Endothelial cell of umbilical vein (primary cell): ENCODE results near the gene GTF3C2. TPM values are rescaled to one million over a fixed set of nuclear protein-coding genes. Genes with fewer than 3 reads are reported as not detected.
"Not testable (repeated sequence)": the region's sequence is repeated elsewhere in the genome, so short reads cannot be mapped to it uniquely, and the experiment has no call there.

ENCODE experiments used
- BruUV-seq: library from RNA; stranded (reverse); fragments of 400-500 nt; replicated peaks from 2 replicates; lab custom pipeline; 2021; lab: Mats Ljungman, UMichigan
- CTCF ChIA-PET: fragments of 300-600, 350-600 bp; sonication (Branson Sonifier 250); formaldehyde crosslinking; loops from one replicate; lab custom pipeline; 2021; ENCODE audit warnings: antibody characterized with exemption, inconsistent platforms; lab: Charles Lee
- POLR2A ChIA-PET: fragments of 300-600, 350-600 bp; sonication (Branson Sonifier 250); formaldehyde crosslinking; loops from one replicate; lab custom pipeline; 2021; ENCODE audit warnings: antibody characterized with exemption, inconsistent platforms; lab: Charles Lee
- DNase-seq: peaks from one replicate; pipeline ENCODE4 v3.0.0-alpha.2; 2011; ENCODE audit warnings: low read depth, low spot score
- FAIRE-seq: peaks from 2 replicates; lab custom pipeline; 2011; peaks lifted over from hg19 to GRCh38; lab: Jason Lieb, UNC
- H2AFZ ChIP-seq: 2 replicates; pipeline ENCODE4 v1.6.0; 2012; ENCODE audit warnings: low read depth, low read length, control low read depth, inconsistent platforms
- H3K27ac ChIP-seq: 2 replicates; pipeline ENCODE4 v1.5.1; 2011; ENCODE audit warnings: low read depth, mild to moderate bottlenecking, control low read depth, low read length, moderate library complexity; ENCODE audit not compliant: insufficient read depth
- H3K27me3 ChIP-seq, 2 experiments: 2 replicates each; pipeline versions ENCODE4 v1.6.0 to v1.6.1; 2011; ENCODE audit warnings: low read length in 2 of 2, mixed read lengths in 1 of 2; ENCODE audit not compliant: control insufficient read depth in 2 of 2, insufficient read depth in 2 of 2
- H3K36me3 ChIP-seq, 2 experiments: 2 replicates in 1 of 2; 3 replicates in 1 of 2; pipeline ENCODE4 v1.5.1; 2011; ENCODE audit warnings: low read length in 2 of 2, mild to moderate bottlenecking in 1 of 2, moderate library complexity in 1 of 2; ENCODE audit not compliant: control insufficient read depth in 2 of 2, insufficient read depth in 2 of 2; ENCODE audit errors: extremely low read depth in 1 of 2
- H3K4me1 ChIP-seq: 3 replicates; pipeline ENCODE4 v1.5.1; 2011; ENCODE audit warnings: mild to moderate bottlenecking, low read length; ENCODE audit not compliant: control insufficient read depth, insufficient read depth; ENCODE audit errors: extremely low read depth
- H3K4me2 ChIP-seq: 2 replicates; pipeline ENCODE4 v1.6.1; 2011; ENCODE audit warnings: low read length, control low read depth, mixed read lengths; ENCODE audit not compliant: insufficient read depth
- H3K4me3 ChIP-seq, 3 experiments: fragments of 200-600 bp in 1 of 3; sonication (generic), shearing (Covaris generic) in 1 of 3; replicated peaks in 1 of 3; 2 replicates each; pipeline ENCODE4 v1.5.1; 2011 to 2016; ENCODE audit warnings: control low read depth in 3 of 3, low read length in 3 of 3, mild to moderate bottlenecking in 2 of 3, inconsistent platforms in 1 of 3, low read depth in 1 of 3, moderate library complexity in 1 of 3; ENCODE audit not compliant: insufficient read depth in 1 of 3
- H3K79me2 ChIP-seq: 2 replicates; pipeline ENCODE4 v1.6.0; 2012; ENCODE audit warnings: low read length, inconsistent platforms; ENCODE audit not compliant: control insufficient read depth, insufficient read depth
- H3K9ac ChIP-seq: replicated peaks from 2 replicates; pipeline ENCODE3; 2011; ENCODE audit warnings: low read length, control low read depth; ENCODE audit not compliant: insufficient read depth; ENCODE audit errors: extremely low read depth
- H3K9me1 ChIP-seq: replicated peaks from 3 replicates; pipeline ENCODE4 v1.6.0; 2011; ENCODE audit warnings: mild to moderate bottlenecking, low read length; ENCODE audit not compliant: control insufficient read depth, insufficient read depth; ENCODE audit errors: extremely low read depth
- H3K9me3 ChIP-seq: replicated peaks from 2 replicates; pipeline ENCODE4 v1.5.1; 2012; ENCODE audit warnings: low read length, inconsistent platforms; ENCODE audit not compliant: control insufficient read depth, insufficient read depth
- H4K20me1 ChIP-seq: replicated peaks from 2 replicates; pipeline ENCODE3; 2011; ENCODE audit warnings: mild to moderate bottlenecking, low read length; ENCODE audit not compliant: control insufficient read depth, insufficient read depth; ENCODE audit errors: extremely low read depth
- CTCF ChIP-seq, 2 donors: IDR thresholded peaks; 1 replicate in 1 of 2; 2 replicates in 1 of 2; pipeline ENCODE4 v1.5.1; 2011; ENCODE audit warnings: low read length in 2 of 2, mild to moderate bottlenecking in 2 of 2, moderate library complexity in 2 of 2, control low read depth in 1 of 2, inconsistent platforms in 1 of 2, low read depth in 1 of 2; ENCODE audit not compliant: insufficient read depth in 1 of 2; ENCODE audit errors: extremely low read depth in 1 of 2
- EZH2 ChIP-seq: IDR thresholded peaks from 2 replicates; pipeline ENCODE4 v1.6.1; 2012; ENCODE audit warnings: borderline replicate concordance, low read depth, mild to moderate bottlenecking, moderate library complexity, low read length, inconsistent platforms; ENCODE audit not compliant: severe bottlenecking
- FOS ChIP-seq: IDR thresholded peaks from 2 replicates; pipeline ENCODE4 v1.6.1; 2011; ENCODE audit warnings: mild to moderate bottlenecking, low read length, moderate library complexity, borderline replicate concordance; ENCODE audit not compliant: insufficient read depth
- GATA2 ChIP-seq: IDR thresholded peaks from 2 replicates; pipeline ENCODE4 v1.7.0; 2011; ENCODE audit warnings: low read depth, mild to moderate bottlenecking, moderate library complexity, mixed read lengths, low read length; ENCODE audit not compliant: insufficient read length, insufficient read depth
- MAX ChIP-seq: IDR thresholded peaks from 2 replicates; pipeline ENCODE4 v1.6.1; 2011; ENCODE audit not compliant: insufficient read depth, insufficient read length
- MYC ChIP-seq: IDR thresholded peaks from one replicate; pipeline ENCODE4 v1.6.1; 2011; ENCODE audit warnings: mild to moderate bottlenecking, low read depth, low read length
- dilution Hi-C: fragments of 300-500 bp; cut with MboI; formaldehyde crosslinking; loops from one replicate; pipeline ENCODE4 v1.15.0; 2019; ENCODE audit warnings: low sequenced_read_pairs; ENCODE audit not compliant: extremely low pct_ligation_motif_present
- intact Hi-C: fragments of 100-400 bp; cut with micrococcal nuclease; formaldehyde crosslinking; loops from one replicate; pipeline ENCODE4 v1.10.0; 2022
- polyA plus RNA-seq, 4 experiments: library from polyadenylated mRNA; depleted of rRNA in 3 of 4; stranded (reverse) in 3 of 4; unstranded in 1 of 4; fragments of >200 nt; gene quantifications; 2 replicates each; pipeline versions ENCODE4 v1.2.1 to v1.2.3, GENCODE V29; 2011 to 2012; ENCODE audit warnings: missing spikeins in 1 of 4
- total RNA-seq: library from RNA; stranded (reverse); gene quantifications from 2 replicates; pipeline ENCODE4 v1.2.3, GENCODE V29; 2021

Gene GTF3C2
- total and polyA plus RNA-seq, 2 donors (not counting 3 experiments of a cell fraction or from before 2014, with no cell fraction given): 57.4 to 59.7 TPM

GRCh38 chr2:27303093-27304025 lies 53.2 kb downstream of the GTF3C2 start:
- Histone ChIP-seq H3K27me3 (peaks cover 23 to 36% of the 10 kb centered on the region in 2 experiments), H3K9me1 (no peaks in the 10 kb centered on the region), H3K4me2 (no peak overlapping the region), H4K20me1 (no peaks in the 10 kb centered on the region), H3K27ac (no peak overlapping the region), H3K79me2 (no peaks in the 10 kb centered on the region), H2AFZ (peak overlapping the region; percentile 54), H3K4me3 (no peak overlapping the region), H3K9ac (no peak overlapping the region), H3K9me3 (no peaks in the 10 kb centered on the region), H3K36me3 (no peaks in the 10 kb centered on the region), H3K4me1 (peaks cover 8% of the 10 kb centered on the region)
- TF ChIP-seq CTCF (IDR thresholded peaks at IDR 0.05; ENCODE audit: extremely low read depth in 1 of 2, insufficient read depth in 1 of 2, low read depth in 1 of 2, low read length in 2 of 2) (peak; percentile 66), FOS (no peak), EZH2 (no peak), MYC (no peak), MAX (no peak), GATA2 (no peak)
- TSS peak; percentile 52 for BruUV-seq
- intact Hi-C loops (loop anchor here (1.0 kb wide), 6 partner anchors 23 to 217 kb away; partner anchors contain the start of genes ATRAID, KHK and SLC5A6), dilution Hi-C loops (no loop called here)
- peak; percentile 90 for FAIRE-seq
- POLR2A ChIA-PET: interaction anchor here (0.6 to 1.5 kb wide), 2 partner anchors 10 to 91 kb away, joined by 3 to 6 read pairs; partner anchors contain the start of genes ATRAID and SLC5A6
- CTCF ChIA-PET: interaction anchor here (0.7 to 6.7 kb wide), 41 partner anchors 8 to 342 kb away, joined by 3 to 115 read pairs (median 5); partner anchors contain the start of genes ATRAID, CGREF1, KHK and MPV17
- peak; percentile 69 for DNase-seq

- H4K20me1 ChIP-seq, H2AFZ ChIP-seq, H3K9me1 ChIP-seq, H3K36me3 ChIP-seq, H3K4me2 ChIP-seq, POLR2A ChIA-PET, BruUV-seq, H3K9me3 ChIP-seq, dilution Hi-C loops, H3K9ac ChIP-seq, H3K27me3 ChIP-seq, FAIRE-seq, H3K4me3 ChIP-seq, intact Hi-C loops, H3K79me2 ChIP-seq, DNase-seq, H3K27ac ChIP-seq, H3K4me1 ChIP-seq: not testable (repeated sequence)
- CTCF ChIA-PET: interaction anchor here (6.7 kb wide), 1 partner anchor 20 kb away, joined by 115 read pairs; the partner anchor contains the start of gene TRIM54
These were observed 56.0 kb downstream of the GTF3C2 start for GRCh38 chr2:27300606-27301005.
